Fibroblast of lung (primary cell): ENCODE data around the gene IGFLR1. TPM values are rescaled to one million over a fixed set of nuclear protein-coding genes. Genes with fewer than 3 reads are reported as not detected.

Source experiments
- DNase-seq, 2 donors: peaks; one replicate each; pipeline versions ENCODE4 v3.0.0 to v3.0.0-alpha.2; 2010; ENCODE audit warnings: low read depth in 2 of 2
- H2AFZ ChIP-seq: 2 replicates; pipeline ENCODE4 v1.5.1; 2012; ENCODE audit warnings: low read length, control low read depth, inconsistent platforms
- H3K27ac ChIP-seq: 2 replicates; pipeline ENCODE4 v1.5.1; 2011; ENCODE audit warnings: low read length, control low read depth; ENCODE audit not compliant: insufficient read depth
- H3K27me3 ChIP-seq: 2 replicates; pipeline ENCODE4 v1.5.1; 2011; ENCODE audit warnings: mild to moderate bottlenecking, low read length; ENCODE audit not compliant: control insufficient read depth, insufficient read depth
- H3K36me3 ChIP-seq: 2 replicates; pipeline ENCODE4 v1.5.1; 2011; ENCODE audit warnings: low read length; ENCODE audit not compliant: control insufficient read depth, insufficient read depth
- H3K4me1 ChIP-seq: 2 replicates; pipeline ENCODE4 v1.5.1; 2011; ENCODE audit warnings: low read length; ENCODE audit not compliant: control insufficient read depth, insufficient read depth; ENCODE audit errors: extremely low read depth
- H3K4me2 ChIP-seq: 2 replicates; pipeline ENCODE4 v1.5.1; 2011; ENCODE audit warnings: low read length, control low read depth; ENCODE audit not compliant: insufficient read depth; ENCODE audit errors: extremely low read depth
- H3K4me3 ChIP-seq, 4 experiments: fragments of 200-600 bp in 1 of 4; sonication (generic) in 1 of 4; replicated peaks in 1 of 4; 2 replicates each; pipeline ENCODE4 v1.5.1; 2011 to 2016; ENCODE audit warnings: low read length in 4 of 4, low read depth in 3 of 4, mild to moderate bottlenecking in 3 of 4, control low read depth in 2 of 4, inconsistent platforms in 1 of 4, mixed read lengths in 1 of 4; ENCODE audit not compliant: insufficient read depth in 1 of 4; ENCODE audit errors: control extremely low read depth in 1 of 4
- H3K79me2 ChIP-seq: 2 replicates; pipeline ENCODE4 v1.5.1; 2012; ENCODE audit warnings: mild to moderate bottlenecking, low read length, inconsistent platforms; ENCODE audit not compliant: control insufficient read depth, insufficient read depth
- H3K9ac ChIP-seq: 2 replicates; pipeline ENCODE4 v1.5.1; 2011; ENCODE audit warnings: mild to moderate bottlenecking, low read length, control low read depth; ENCODE audit not compliant: insufficient read depth
- H3K9me3 ChIP-seq: 2 replicates; pipeline ENCODE4 v1.5.1; 2012; ENCODE audit warnings: low read depth, low read length; ENCODE audit not compliant: control insufficient read depth, insufficient read depth
- H4K20me1 ChIP-seq: 2 replicates; pipeline ENCODE4 v1.5.1; 2011; ENCODE audit warnings: low read length; ENCODE audit not compliant: control insufficient read depth, insufficient read depth; ENCODE audit errors: extremely low read depth
- CTCF ChIP-seq, 2 donors: IDR thresholded peaks in 1 of 2; conservative IDR thresholded peaks in 1 of 2; 1 replicate in 1 of 2; 2 replicates in 1 of 2; pipeline ENCODE4 v1.5.1; 2011 to 2012; ENCODE audit warnings: low read length in 2 of 2, control low read depth in 1 of 2, inconsistent platforms in 1 of 2, low read depth in 1 of 2, mild to moderate bottlenecking in 1 of 2
- EZH2 ChIP-seq: IDR thresholded peaks from 2 replicates; pipeline ENCODE4 v1.5.1; 2012; ENCODE audit warnings: low read length, control low read depth, mild to moderate bottlenecking; ENCODE audit errors: missing control alignments
- polyA plus RNA-seq, 2 donors: library from polyadenylated mRNA; depleted of rRNA in 1 of 2; stranded (reverse) in 1 of 2; unstranded in 1 of 2; fragments of >200 nt; gene quantifications; 2 replicates each; pipeline ENCODE4 v1.2.1, GENCODE V29; 2011 to 2012; ENCODE audit warnings: missing spikeins in 1 of 2
- total RNA-seq: library from RNA; depleted of rRNA; stranded (reverse); fragments of >200 nt; gene quantifications from 2 replicates; pipeline ENCODE4 v1.2.1, GENCODE V29; 2014

The IGFLR1 gene
- total and polyA plus RNA-seq, 2 donors (not counting 1 experiment from before 2014, with no cell fraction given), result 0.17 to 0.75 TPM

GRCh38 chr19:35755550-35756376 lies 13.5 kb upstream of the IGFLR1 start:
- peaks cover 17% of the 10 kb centered on the region for H3K4me1 ChIP-seq
- no peaks in the 10 kb centered on the region for H3K27me3 ChIP-seq
- peak overlapping the region; percentile 91 for H3K4me2 ChIP-seq
- no peaks in the 10 kb centered on the region for H4K20me1 ChIP-seq
- no peak overlapping the region for H2AFZ ChIP-seq
- peak overlapping the region; percentile 94 for H3K9ac ChIP-seq
- H3K27ac ChIP-seq, result peak overlapping the region; percentile 99
- H3K79me2 ChIP-seq, result peaks cover 22% of the 10 kb centered on the region
- H3K36me3 ChIP-seq, result peaks cover 27% of the 10 kb centered on the region
- peak in 1 of 2 donors; percentile 86 for DNase-seq
- peak overlapping the region; percentile 69 to 87 (median 78) for H3K4me3 ChIP-seq
- TF ChIP-seq EZH2, result no peak
- TF ChIP-seq CTCF (conservative IDR thresholded peaks at IDR 0.05 in 1 of 2, IDR thresholded peaks at IDR 0.05 in 1 of 2; ENCODE audit: low read depth in 1 of 2, low read length in 2 of 2), result no peak
- no peaks in the 10 kb centered on the region for H3K9me3 ChIP-seq

GRCh38 chr19:35755131-35755549 lies 12.9 kb upstream of the IGFLR1 start:
- Histone ChIP-seq H3K4me1 (peaks cover 17% of the 10 kb centered on the region), H2AFZ (no peak overlapping the region), H3K4me2 (peak overlapping the region; percentile 85), H3K27ac (peak overlapping the region; percentile 99), H3K4me3 (peak overlapping the region; percentile 25 to 83 (median 38)), H3K36me3 (peaks cover 26% of the 10 kb centered on the region), H3K27me3 (no peaks in the 10 kb centered on the region), H3K9ac (peak overlapping the region; percentile 94), H3K9me3 (no peaks in the 10 kb centered on the region), H4K20me1 (no peaks in the 10 kb centered on the region), H3K79me2 (peaks cover 24% of the 10 kb centered on the region)
- TF ChIP-seq EZH2 (no peak), CTCF (conservative IDR thresholded peaks at IDR 0.05 in 1 of 2, IDR thresholded peaks at IDR 0.05 in 1 of 2; ENCODE audit: low read depth in 1 of 2, low read length in 2 of 2) (no peak)
- DNase-seq, result no peak

- DNase-seq, result peak in 1 of 2 donors; percentile 24
- Histone ChIP-seq H3K79me2 (peaks cover 24% of the 10 kb centered on the region), H3K4me3 (peak overlapping the region in 2 of 4 experiments; percentile 49 to 83), H4K20me1 (no peaks in the 10 kb centered on the region), H3K9ac (peak overlapping the region; percentile 94), H2AFZ (no peak overlapping the region), H3K36me3 (peaks cover 23% of the 10 kb centered on the region), H3K27me3 (no peaks in the 10 kb centered on the region), H3K4me2 (no peak overlapping the region), H3K9me3 (no peaks in the 10 kb centered on the region), H3K4me1 (peaks cover 17% of the 10 kb centered on the region), H3K27ac (peak overlapping the region; percentile 99)
- TF ChIP-seq CTCF (conservative IDR thresholded peaks at IDR 0.05 in 1 of 2, IDR thresholded peaks at IDR 0.05 in 1 of 2; ENCODE audit: low read depth in 1 of 2, low read length in 2 of 2) (no peak), EZH2 (no peak)
Measured at GRCh38 chr19:35754370-35755130, 12.3 kb upstream of the IGFLR1 start.
